HEK293T (cell line): ENCODE measurements around the gene WDPCP.

Source experiments
- BHLHE40 ChIP-seq: fragments of 450-650 bp; IDR thresholded peaks from 2 replicates; pipeline ENCODE4 v1.6.1; 2016; ENCODE audit warnings: mild to moderate bottlenecking, moderate library complexity, borderline replicate concordance
- CTBP1 ChIP-seq: fragments of 450-650 bp; IDR thresholded peaks from 2 replicates; pipeline ENCODE4 v1.6.1; 2016; ENCODE audit warnings: borderline replicate concordance
- FOXA1 ChIP-seq: fragments of 450-650 bp; IDR thresholded peaks from 2 replicates; pipeline ENCODE4 v1.6.1; 2016; ENCODE audit warnings: mild to moderate bottlenecking
- FOXK2 ChIP-seq: fragments of 450-650 bp; IDR thresholded peaks from 2 replicates; pipeline ENCODE4 v1.6.1; 2016; ENCODE audit warnings: mild to moderate bottlenecking
- HDGF ChIP-seq: fragments of 450-650 bp; IDR thresholded peaks from 2 replicates; pipeline ENCODE4 v1.6.1; 2017; ENCODE audit warnings: antibody characterized with exemption, borderline replicate concordance
- LEF1 ChIP-seq: fragments of 450-650 bp; IDR thresholded peaks from 2 replicates; pipeline ENCODE4 v1.6.1; 2017; ENCODE audit warnings: mild to moderate bottlenecking, borderline replicate concordance
- PKNOX1 ChIP-seq: fragments of 450-650 bp; IDR thresholded peaks from 2 replicates; pipeline ENCODE4 v1.6.1; 2016
- SUZ12 ChIP-seq: fragments of 450-650 bp; IDR thresholded peaks from 2 replicates; pipeline ENCODE4 v1.6.1; 2016; ENCODE audit warnings: mild to moderate bottlenecking
- TARDBP ChIP-seq: fragments of 450-650 bp; IDR thresholded peaks from 2 replicates; pipeline ENCODE4 v1.6.1; 2016

- TF ChIP-seq FOXA1, result no peak
- TF ChIP-seq SUZ12, result no peak
- TF ChIP-seq CTBP1, result no peak
- no peak for TF ChIP-seq FOXK2
- TF ChIP-seq LEF1, result no peak
- no peak for TF ChIP-seq TARDBP
- TF ChIP-seq PKNOX1, result no peak
- no peak for TF ChIP-seq BHLHE40
- no peak for TF ChIP-seq HDGF
Observed at GRCh38 chr2:63122921-63123320, 465.4 kb downstream of the WDPCP start.
